ENCODE measurements around the gene TBX6.
"Not testable (repeated sequence)": the region's sequence is repeated elsewhere in the genome, so short reads cannot be mapped to it uniquely, and the experiment has no call there.

TBX6 gene

DNA sequence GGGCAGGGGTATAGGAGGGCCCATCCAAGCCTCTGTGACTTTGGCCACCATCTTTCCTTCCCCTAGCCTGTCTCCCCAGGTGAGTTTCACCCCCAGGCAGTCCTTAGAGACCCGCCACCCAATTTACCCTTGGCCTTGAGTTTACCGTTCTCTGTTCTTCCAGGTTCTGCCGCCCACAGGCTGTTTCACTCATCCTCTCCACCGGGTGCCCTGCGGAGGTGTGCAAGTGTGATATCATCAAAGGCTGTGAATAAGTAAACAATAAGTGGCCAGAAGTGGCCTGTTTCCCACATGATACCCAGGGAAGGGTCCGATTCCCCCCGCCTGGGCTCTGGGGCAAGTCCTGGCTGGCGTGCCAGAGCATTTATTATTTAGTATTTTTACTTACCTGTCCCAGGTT lies 45.5 kb downstream of the TBX6 start:
- TF ChIP-seq, protein P1, sequence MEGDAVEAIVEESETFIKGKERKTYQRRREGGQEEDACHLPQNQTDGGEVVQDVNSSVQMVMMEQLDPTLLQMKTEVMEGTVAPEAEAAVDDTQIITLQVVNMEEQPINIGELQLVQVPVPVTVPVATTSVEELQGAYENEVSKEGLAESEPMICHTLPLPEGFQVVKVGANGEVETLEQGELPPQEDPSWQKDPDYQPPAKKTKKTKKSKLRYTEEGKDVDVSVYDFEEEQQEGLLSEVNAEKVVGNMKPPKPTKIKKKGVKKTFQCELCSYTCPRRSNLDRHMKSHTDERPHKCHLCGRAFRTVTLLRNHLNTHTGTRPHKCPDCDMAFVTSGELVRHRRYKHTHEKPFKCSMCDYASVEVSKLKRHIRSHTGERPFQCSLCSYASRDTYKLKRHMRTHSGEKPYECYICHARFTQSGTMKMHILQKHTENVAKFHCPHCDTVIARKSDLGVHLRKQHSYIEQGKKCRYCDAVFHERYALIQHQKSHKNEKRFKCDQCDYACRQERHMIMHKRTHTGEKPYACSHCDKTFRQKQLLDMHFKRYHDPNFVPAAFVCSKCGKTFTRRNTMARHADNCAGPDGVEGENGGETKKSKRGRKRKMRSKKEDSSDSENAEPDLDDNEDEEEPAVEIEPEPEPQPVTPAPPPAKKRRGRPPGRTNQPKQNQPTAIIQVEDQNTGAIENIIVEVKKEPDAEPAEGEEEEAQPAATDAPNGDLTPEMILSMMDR (IDR thresholded peaks at IDR 0.05; ENCODE audit: insufficient read depth, low read depth, low read length, missing control alignments) = no peak

DNA sequence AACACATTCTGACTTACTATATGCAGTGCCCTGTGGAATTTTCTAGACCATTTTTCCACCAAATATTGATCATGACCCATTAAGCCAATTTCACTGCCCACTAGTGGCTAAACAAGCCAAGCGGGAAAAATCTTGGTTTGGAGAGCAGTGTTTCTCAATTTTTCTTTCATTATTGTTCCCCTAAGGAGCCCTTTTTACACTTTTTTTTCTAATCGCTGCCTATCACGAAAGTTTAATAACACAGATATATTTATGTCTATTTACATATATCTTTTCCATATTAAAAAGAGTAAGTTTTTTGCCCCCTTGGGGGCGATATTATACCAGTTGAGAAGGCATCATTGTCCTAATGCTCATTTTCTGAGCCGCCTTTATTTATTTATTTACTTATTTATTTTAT lies 49.9 kb downstream of the TBX6 start:
- TF ChIP-seq, protein P1 (IDR thresholded peaks at IDR 0.05; ENCODE audit: insufficient read depth, low read depth, low read length, missing control alignments) = no peak
- no peak overlapping the region for H3K4me3 ChIP-seq (ENCODE audit: low read depth, low read length)
- no peak for DNase-seq (ENCODE audit: low read depth)

More for the DNA sequence above, 45.5 kb downstream of the TBX6 start:
- no peak overlapping the region for H3K4me3 ChIP-seq (ENCODE audit: low read depth, low read length)
- DNase-seq (ENCODE audit: low read depth) = no peak

DNA sequence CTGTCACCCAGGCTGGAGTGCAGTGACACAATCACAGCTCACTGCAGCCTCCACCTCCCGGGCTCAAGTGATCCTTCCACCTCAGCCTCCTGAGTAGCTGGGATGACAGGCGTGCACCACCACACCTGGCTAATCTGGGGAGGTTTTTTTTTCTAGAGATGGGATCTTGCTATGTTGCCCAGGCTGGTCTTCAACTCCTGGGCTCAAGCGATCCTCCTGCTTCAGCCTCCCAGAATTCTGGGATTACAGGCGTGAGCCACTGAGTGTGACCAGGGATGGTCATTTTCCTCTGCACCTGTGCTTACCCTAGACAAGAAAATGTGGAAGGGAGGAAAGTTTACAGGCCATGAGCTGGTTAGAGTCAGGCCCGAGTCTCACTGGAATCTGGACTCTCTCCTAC lies 51.0 kb downstream of the TBX6 start:
- not testable (repeated sequence) for DNase-seq (ENCODE audit: low read depth); H3K4me3 ChIP-seq (ENCODE audit: low read depth, low read length)

DNA sequence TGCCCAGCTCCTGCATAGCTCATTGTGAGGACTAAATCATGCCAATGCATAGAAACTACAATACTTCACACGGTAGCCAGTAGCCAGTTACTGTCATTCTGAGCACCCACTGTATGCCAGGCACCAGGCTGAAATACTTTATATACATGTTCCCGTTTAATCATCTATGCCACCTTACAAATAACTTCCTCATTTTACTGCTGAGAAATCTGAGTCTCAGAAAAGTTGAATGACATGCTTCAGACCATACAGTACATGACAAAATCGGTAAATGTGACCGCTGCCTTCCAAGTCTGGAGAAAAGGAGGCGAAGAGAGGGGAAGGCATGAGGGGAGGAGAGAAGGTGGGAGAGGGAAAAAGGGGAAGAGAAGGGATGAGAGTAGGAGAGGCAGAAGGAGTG lies 51.5 kb downstream of the TBX6 start:
- no peak for DNase-seq (ENCODE audit: low read depth)
- H3K4me3 ChIP-seq (ENCODE audit: low read depth, low read length) = no peak overlapping the region
- TF ChIP-seq, protein P1 (IDR thresholded peaks at IDR 0.05; ENCODE audit: insufficient read depth, low read depth, low read length, missing control alignments) = no peak

Data from GM12865 (cell line).